ELR (cell line): ENCODE data around the gene C22orf42.
"Not testable (repeated sequence)": the region's sequence is repeated elsewhere in the genome, so short reads cannot be mapped to it uniquely, and the experiment has no call there.

Experiments
- DNase-seq: peaks from one replicate; pipeline ENCODE4 v3.0.0-alpha.2; 2015; ENCODE audit warnings: low read depth

Gene C22orf42

DNA sequence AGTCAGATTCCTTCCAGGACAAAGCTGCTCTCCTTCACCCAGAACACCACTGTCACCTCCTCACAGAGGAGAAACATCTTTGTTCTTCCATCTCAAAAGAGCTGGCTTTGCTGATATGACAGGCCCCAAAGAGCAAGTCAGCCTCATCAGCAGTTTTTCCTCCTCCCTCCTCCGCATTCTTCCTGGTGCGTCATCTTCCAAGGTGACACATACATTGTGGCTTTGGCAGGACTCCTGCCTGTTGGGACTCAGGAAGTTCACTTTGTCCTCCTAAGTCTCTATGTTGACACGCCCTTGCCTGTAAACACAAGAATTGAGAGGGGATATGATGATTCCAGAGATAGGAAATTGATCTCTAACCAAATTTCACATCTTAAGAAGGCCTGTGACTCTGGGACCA lies 23.1 kb downstream of the C22orf42 start:
- peak; percentile 88 for DNase-seq

DNA sequence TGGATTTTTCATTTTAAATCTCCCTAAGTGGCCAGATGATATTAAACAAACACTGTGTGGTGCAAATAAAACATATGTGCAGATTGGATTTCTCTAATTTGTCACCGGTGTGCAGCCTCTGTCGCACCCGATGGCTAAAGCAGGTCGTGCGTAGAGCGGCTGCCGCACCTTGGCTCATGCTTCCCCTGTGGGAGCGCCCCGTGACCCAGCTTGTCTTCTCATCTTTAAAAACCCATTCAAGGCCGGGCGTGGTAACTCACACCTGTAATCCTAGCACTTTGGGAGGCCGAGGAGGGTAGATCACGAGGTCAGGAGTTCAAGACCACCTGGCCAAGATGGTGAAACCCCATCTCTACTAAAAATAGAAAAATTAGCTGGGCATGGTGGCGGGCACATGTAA lies 24.3 kb downstream of the C22orf42 start:
- not testable (repeated sequence) for DNase-seq

DNA sequence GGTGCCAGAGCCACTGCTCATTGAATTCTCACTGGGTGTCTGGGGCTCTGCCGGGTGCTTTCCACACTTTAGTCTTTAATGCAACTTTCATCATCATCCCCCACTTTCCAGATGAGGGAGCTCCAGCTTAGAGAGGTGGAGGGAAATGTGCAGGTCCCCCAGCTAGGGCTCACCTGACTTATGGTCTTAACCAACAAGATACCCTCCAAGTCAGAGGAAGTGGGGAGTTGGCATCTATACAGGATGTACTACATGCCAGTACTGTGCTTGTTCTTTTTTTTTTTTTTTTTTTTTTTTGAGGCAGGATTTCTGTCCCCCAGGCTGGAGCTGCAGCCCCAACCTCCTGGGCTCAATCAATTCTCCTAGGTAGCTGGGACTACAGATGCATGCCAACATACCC lies 26.3 kb downstream of the C22orf42 start:
- no peak for DNase-seq

DNA sequence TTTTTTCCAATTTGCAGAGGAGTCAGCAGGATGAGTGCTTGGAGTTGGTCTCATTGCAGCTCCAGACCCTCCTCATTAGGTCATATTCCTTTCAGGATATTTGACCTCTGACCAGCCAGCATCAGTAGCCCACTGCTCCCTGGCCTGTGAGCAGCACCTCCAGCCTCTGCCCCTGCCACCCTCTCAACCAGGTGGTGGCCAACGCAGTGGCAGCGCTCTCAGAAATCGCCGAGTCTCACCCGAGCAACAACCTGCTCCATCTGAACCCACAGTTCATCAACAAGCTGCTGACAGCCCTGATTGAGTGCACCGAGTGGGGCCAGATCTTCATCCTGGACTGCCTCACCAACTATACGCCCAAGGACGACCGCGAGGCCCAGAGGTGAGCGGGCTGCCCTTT lies 27.0 kb downstream of the C22orf42 start:
- no peak for DNase-seq

DNA sequence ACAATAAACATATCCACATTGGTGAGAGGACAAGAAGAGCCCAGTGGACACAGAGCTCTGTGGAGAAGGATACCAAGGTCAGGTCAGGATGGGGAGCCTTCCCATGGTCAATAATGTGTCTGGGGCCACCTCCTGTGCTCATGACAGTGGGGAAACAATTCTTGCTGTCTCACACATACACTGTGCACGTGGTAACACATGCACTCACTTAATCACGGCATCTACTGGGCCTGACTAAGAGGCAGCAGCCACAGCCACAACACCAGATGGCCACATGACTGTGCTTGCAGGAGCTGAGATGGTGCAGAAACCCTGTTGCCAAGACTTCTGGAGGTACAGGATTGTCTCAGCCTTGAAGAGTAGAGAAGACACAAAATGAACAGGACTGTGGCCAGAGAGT lies 28.6 kb downstream of the C22orf42 start:
- no peak for DNase-seq

DNA sequence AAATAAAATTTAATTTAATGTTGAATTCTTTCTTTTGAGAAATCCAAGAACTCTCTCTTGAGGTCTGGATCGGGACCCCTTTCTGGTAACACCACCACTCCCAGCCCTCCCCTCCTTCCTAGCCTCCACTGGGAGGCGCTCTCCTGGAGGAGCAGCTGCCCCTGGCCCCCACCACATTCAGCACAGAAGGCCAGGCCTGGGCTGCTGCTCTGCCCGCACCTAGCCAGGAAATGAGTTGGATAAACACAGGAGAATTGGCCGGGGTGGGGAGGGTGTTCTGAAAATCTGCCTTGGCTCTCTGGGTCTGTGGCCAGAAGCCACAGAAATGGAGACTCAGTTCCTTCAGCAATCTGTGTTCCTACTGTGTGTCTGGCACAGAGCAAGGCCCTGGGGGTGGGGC lies 31.2 kb downstream of the C22orf42 start:
- no peak for DNase-seq

DNA sequence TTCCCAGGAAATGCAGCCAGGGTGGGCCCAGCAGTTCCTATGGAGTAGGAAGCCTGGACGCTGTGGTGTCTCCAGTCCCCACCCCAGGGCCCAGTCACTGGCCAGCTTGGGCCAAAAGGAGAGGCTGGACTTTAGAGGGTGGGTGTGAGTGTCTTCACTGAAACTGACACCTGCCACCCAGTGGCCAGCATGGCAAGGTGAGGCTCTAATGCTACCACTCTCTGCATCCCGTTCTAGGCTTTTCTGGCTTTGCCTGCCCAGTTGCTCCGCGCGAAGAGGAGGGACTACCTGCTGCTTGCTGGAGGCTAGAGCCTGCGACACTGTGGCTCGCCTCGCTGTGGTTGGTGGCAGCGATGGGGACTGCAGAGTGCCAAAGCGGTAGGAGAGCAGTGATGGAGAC lies 35.4 kb downstream of the C22orf42 start:
- DNase-seq = no peak

DNA sequence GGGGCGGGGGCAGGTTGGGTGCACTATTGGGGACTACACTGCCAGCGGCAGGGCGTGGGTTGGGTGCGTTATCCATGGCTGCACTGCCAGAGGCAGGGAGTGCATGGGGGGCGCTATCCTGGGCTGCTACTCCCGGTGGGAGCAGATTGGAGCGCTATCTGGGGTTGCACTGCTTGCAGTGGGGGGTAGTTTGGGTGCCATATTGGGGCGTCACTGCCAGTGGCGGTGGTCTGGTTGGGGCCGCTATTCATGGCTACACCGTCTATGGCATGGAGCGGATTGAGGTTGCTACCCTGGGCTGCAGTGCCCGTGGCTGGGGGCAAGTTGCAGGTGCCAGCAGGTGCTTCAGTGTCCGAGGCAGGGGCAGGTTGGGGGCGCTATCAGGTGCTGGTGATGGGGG lies 36.2 kb downstream of the C22orf42 start:
- DNase-seq = no peak

DNA sequence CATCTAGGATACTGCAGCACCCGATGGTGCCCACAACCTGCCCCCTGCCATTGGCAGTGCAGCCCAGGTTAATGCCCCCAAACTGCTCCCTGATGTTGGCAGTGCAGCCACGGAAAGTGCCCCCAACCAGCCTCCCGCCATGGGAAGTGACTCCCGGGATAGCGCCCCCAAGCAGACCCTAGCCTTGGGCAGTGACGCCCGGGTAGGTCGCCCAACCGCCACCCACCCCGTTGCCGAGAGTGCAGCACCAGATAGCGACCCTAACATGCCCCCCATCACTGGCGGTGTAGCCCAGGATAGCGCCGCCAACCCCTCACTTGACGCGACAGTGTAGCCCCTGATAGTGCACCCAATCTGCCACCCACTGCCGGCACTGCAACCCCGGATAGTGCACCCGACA lies 38.5 kb downstream of the C22orf42 start:
- no peak for DNase-seq

DNA sequence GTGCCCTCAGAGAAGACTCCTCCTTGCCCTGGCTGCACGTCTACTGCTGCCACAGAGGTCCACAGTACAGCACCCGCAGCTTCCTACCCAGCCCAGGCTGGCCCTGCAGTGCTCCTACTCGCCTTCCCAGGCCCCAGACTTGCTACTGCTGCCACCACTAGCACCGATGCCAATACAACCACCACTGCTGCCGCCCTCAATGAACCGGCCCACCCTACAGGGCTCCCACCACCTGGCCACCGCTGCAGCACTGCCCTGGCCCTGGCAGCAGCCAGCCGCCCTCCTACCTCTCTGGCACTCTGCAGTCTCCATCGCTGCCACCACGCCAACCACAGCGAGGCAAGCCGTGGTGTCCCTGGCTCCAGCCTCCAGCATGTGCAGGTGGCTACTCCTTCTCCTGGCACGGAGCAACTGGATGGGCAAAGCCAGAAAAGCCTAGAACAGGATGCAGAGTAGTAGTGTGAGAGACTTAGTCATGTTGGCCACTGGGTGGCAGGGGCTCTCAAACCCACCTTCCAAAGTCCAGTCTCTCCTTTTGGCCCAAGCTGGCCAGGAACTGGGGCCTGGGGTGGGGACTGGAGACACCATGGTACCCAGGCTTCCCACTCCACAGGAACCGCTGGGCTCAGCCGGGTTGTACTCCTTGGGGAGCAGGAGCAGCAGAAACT lies 39.4 kb downstream of the C22orf42 start:
- DNase-seq = no peak

DNA sequence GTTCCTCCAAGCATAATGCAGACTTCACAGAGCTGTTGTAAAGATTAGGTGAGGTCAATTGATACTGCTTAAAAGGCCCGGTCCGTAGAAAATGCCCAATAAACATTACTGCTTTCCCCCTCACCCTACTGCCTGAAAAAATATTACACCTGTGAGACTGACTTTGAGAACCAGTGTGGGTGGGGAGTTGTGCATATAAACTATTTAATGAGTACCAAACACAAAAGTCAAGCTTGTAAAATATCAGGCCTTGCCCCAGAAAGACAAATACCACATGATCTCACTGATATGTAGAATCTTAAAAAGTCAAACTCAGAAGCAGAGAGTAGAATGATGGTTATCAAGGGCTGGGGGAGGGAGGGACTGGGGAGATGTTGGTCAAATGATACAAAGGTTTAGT lies 46.7 kb downstream of the C22orf42 start:
- no peak for DNase-seq

DNA sequence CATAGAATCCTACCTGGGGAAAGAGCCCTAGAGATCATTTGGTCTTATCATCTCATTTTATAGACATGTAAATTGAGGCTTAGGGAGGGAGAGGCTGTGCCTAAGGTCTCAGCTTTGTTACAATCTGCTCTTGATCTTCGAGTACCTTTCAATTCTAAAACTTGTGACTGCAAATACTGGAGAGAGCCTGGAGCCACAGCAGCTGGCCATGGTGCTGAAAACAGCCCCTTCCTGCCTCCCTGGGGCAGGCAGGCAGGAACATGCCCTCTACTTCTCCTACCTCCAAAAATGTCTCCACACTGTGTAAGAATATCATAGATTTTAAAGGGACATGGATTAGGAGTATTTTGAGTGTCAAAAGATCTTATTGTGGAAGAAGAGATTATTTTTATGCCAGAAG lies 52.2 kb downstream of the C22orf42 start:
- peak; percentile 11 for DNase-seq

DNA sequence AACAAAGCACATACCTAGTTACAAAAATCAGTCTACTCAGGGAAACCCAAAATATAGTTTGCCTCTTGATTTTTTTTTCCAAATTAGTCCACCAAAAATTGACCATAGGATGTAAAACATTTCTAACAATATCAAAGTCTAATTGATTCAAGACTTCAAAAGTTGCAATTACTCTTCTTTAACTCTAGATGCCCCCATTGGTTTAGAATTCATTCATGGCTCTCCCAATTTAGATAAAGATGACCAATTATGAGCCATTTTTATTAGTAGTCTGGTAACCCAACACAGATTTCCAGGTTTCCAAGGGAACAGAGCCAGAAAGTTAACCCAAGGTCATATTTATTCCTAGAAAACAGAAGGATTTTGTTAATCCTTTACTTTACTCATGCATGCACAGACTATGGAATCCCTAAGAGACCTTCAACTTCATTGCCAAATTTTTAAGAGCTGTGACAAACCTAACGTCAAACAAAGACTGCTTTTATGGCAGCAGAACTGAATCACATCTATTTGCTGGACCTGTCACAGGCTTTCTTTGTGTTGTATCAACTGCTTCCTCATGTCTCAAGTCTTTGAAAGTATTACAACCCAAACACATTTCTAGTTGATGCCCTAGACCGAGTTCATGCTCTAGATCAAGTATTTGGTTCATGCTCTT lies 55.3 kb downstream of the C22orf42 start:
- DNase-seq = peak; percentile 56

DNA sequence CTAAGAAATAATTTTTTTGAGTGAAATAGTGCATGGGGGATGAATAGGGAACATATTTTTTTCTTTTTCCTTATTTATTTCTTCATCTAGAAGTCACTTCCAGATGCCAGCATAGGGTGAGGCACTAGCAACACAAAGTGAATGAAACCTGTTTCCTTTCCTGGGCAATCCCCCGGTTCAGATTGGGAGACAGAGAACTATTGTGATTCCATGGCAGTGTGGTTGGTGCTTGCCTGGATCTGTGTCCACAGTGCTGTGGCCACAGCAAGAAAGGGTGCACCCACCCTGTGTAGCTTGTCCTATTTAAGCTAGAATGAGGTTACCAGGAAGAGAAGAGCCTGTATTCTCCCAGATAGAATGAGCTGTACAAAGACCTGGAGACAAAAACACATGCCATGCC lies 58.4 kb downstream of the C22orf42 start:
- DNase-seq = no peak
